ENCODE data around the gene DCAF10. TPM values are rescaled to one million over a fixed set of nuclear protein-coding genes. Genes with fewer than 3 reads are reported as not detected.

Gene DCAF10
- total and polyA plus RNA-seq, 10 of the 15 experiments (the other 5 are each of a cell fraction or from before 2014, with no cell fraction given): 3.9 to 21.7 (median 9.8) TPM

DNA sequence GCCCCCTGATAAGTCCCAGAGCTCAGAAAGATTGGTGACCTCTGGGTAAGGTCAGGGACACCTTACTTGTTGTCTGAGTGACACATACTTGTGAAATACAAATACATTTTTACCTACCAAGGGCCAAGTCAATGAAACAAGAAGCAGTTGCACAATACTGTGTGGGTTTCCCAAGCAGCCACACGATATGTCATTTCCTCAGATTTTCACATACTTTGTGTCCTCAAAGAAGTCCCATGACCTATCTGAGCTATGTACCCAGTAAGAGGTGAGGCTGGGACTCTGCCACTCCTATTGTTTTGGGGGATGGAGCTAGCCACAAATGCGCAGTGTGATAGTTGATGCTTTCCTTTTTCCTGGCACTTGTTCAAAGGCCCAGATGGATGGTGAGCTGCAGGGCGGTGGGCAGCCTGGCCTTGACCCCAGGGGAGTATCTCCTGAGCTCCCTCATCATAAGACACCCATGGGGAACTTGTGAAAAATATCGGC lies 108.1 kb downstream of the DCAF10 start:
- ChIA-PET POLR2A (interaction anchor here (1.1 kb wide), 1 partner anchor 9 kb away, joined by 3 read pairs; no protein-coding TSS in a partner anchor), RAD21 (ENCODE audit: unreplicated experiment) (interaction anchor here (1.6 to 1.9 kb wide), 2 partner anchors 158 to 180 kb away, joined by 4 to 6 read pairs; no protein-coding TSS in a partner anchor), SMC1A (ENCODE audit: uncharacterized antibody, unreplicated experiment) (interaction anchor here (1.0 kb wide), 1 partner anchor 455 kb away, joined by 3 read pairs; no protein-coding TSS in a partner anchor), CTCF (interaction anchor here (0.5 to 9.5 kb wide), 8 partner anchors 24 to 464 kb away, joined by 3 to 120 read pairs (median 3); no protein-coding TSS in a partner anchor)
- Histone ChIP-seq H3K4me1 (ENCODE audit: control insufficient read depth, insufficient read depth, low read length) (no peaks in the 10 kb centered on the region; the same call in 1 of the 2 replicates), H3K9ac (ENCODE audit: control insufficient read depth, insufficient read depth, low read length) (no peak overlapping the region), H2AFZ (ENCODE audit: control insufficient read depth, low read depth, low read length) (no peak overlapping the region), H3K9me3 (replicated peaks; ENCODE audit: control insufficient read depth, insufficient read depth, low read length) (no peaks in the 10 kb centered on the region; the same call in 2 of the 3 replicates), H3K27me3 (replicated peaks in 1 of 2; ENCODE audit: control insufficient read depth in 2 of 2, insufficient read depth in 2 of 2, low read length in 1 of 2) (no peaks in the 10 kb centered on the region), H4K20me1 (ENCODE audit: control insufficient read depth, insufficient read depth) (no peaks in the 10 kb centered on the region), H3K79me2 (ENCODE audit: control insufficient read depth, insufficient read depth, low read length) (no peaks in the 10 kb centered on the region), H3K36me3 (ENCODE audit: control insufficient read depth in 2 of 2, insufficient read depth in 2 of 2, low read length in 1 of 2) (no peaks in the 10 kb centered on the region), H3K4me2 (ENCODE audit: control insufficient read depth, insufficient read depth) (no peak overlapping the region), H3K4me3 (no peak overlapping the region), H3K27ac (ENCODE audit: control insufficient read depth, insufficient read depth) (no peak overlapping the region)
- intact Hi-C loops (cut with micrococcal nuclease; ENCODE audit: unreplicated experiment): loop anchor here (10.0 kb wide), 1 partner anchor 314 kb away; the partner anchor contains the start of gene TOMM5
- no peak for FAIRE-seq
- WGBS (ENCODE audit: insufficient coverage, insufficient replicate concordance, low lambda C conversion rate, missing lambda C conversion rate): 46% methylated on average over 4 of the region's 4 CpGs
- DNase-seq (ENCODE audit: low read depth, low spot score): no peak
- BruUV-seq (replicated peaks): no TSS peak
- TF ChIP-seq PAX5 (IDR thresholded peaks at IDR 0.05; ENCODE audit: borderline replicate concordance, low read depth, low read length) (no peak), TBL1XR1 (IDR thresholded peaks at IDR 0.05; ENCODE audit: low read depth, low read length) (no peak)
- in situ Hi-C loops (cut with MboI): loop anchor here (5.0 to 25.0 kb wide), 3 partner anchors 421 to 779 kb away; partner anchors contain the start of gene POLR1E
- no peak for ATAC-seq

- SMC1A ChIA-PET (ENCODE audit: uncharacterized antibody, unreplicated experiment): interaction anchor here (1.0 kb wide), 1 partner anchor 354 kb away, joined by 3 read pairs; no protein-coding TSS in a partner anchor
- CTCF ChIA-PET: interaction anchor here (0.5 to 9.5 kb wide), 5 partner anchors 23 to 453 kb away, joined by 3 to 120 read pairs (median 4); no protein-coding TSS in a partner anchor
- BruUV-seq (replicated peaks): no TSS peak
- TF ChIP-seq ZNF384 (IDR thresholded peaks at IDR 0.05; ENCODE audit: borderline replicate concordance, low read depth, low read length) (no peak), MEF2B (IDR thresholded peaks at IDR 0.05; ENCODE audit: partially characterized antibody, poor library complexity, severe bottlenecking) (no peak), NR2C2 (IDR thresholded peaks at IDR 0.05; ENCODE audit: borderline replicate concordance, control insufficient read depth, insufficient read length, low read depth) (no peak), FOXM1 (IDR thresholded peaks at IDR 0.05; ENCODE audit: low read depth, low read length) (no peak), SREBF2 (IDR thresholded peaks at IDR 0.05; ENCODE audit: low read length) (no peak), ATF3 (IDR thresholded peaks at IDR 0.05; ENCODE audit: borderline replicate concordance, extremely low read depth, low read depth, low read length) (no peak), MTA2 (IDR thresholded peaks at IDR 0.05; ENCODE audit: low read depth) (no peak), KLF5 (IDR thresholded peaks at IDR 0.05; ENCODE audit: partially characterized antibody) (no peak), PAX5 (IDR thresholded peaks at IDR 0.05; ENCODE audit: borderline replicate concordance, low read depth, low read length) (no peak), HDAC2 (IDR thresholded peaks at IDR 0.05) (no peak)
- TF ChIP-seq, protein P1, sequence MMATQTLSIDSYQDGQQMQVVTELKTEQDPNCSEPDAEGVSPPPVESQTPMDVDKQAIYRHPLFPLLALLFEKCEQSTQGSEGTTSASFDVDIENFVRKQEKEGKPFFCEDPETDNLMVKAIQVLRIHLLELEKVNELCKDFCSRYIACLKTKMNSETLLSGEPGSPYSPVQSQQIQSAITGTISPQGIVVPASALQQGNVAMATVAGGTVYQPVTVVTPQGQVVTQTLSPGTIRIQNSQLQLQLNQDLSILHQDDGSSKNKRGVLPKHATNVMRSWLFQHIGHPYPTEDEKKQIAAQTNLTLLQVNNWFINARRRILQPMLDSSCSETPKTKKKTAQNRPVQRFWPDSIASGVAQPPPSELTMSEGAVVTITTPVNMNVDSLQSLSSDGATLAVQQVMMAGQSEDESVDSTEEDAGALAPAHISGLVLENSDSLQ (IDR thresholded peaks at IDR 0.05): no peak
- no peak for ATAC-seq
- no peak overlapping the region for H3K27ac ChIP-seq (ENCODE audit: control insufficient read depth, insufficient read depth)
- H3K79me2 ChIP-seq (ENCODE audit: control insufficient read depth, insufficient read depth, low read length): no peaks in the 10 kb centered on the region
- H3K9ac ChIP-seq (ENCODE audit: control insufficient read depth, insufficient read depth, low read length): no peak overlapping the region
- no peak for FAIRE-seq
- H3K4me2 ChIP-seq (ENCODE audit: control insufficient read depth, insufficient read depth): no peak overlapping the region
- H3K9me3 ChIP-seq (replicated peaks; ENCODE audit: control insufficient read depth, insufficient read depth, low read length): no peaks in the 10 kb centered on the region; the same call in 2 of the 3 replicates
- H2AFZ ChIP-seq (ENCODE audit: control insufficient read depth, low read depth, low read length): no peak overlapping the region
- no peak for DNase-seq (ENCODE audit: low read depth, low spot score)
- RAD21 ChIA-PET (ENCODE audit: unreplicated experiment): interaction anchor here (1.6 to 1.9 kb wide), 2 partner anchors 157 to 179 kb away, joined by 4 to 6 read pairs; no protein-coding TSS in a partner anchor
- intact Hi-C loops (cut with micrococcal nuclease; ENCODE audit: unreplicated experiment) (loop anchor here (10.0 kb wide), 1 partner anchor 315 kb away; the partner anchor contains the start of gene TOMM5), in situ Hi-C loops (cut with MboI) (loop anchor here (5.0 to 25.0 kb wide), 3 partner anchors 422 to 778 kb away; partner anchors contain the start of gene POLR1E)
- H3K4me1 ChIP-seq (ENCODE audit: control insufficient read depth, insufficient read depth, low read length): no peaks in the 10 kb centered on the region; the same call in 1 of the 2 replicates
- no peaks in the 10 kb centered on the region for H3K27me3 ChIP-seq (replicated peaks in 1 of 2; ENCODE audit: control insufficient read depth in 2 of 2, insufficient read depth in 2 of 2, low read length in 1 of 2)
- no peaks in the 10 kb centered on the region for H3K36me3 ChIP-seq (ENCODE audit: control insufficient read depth in 2 of 2, insufficient read depth in 2 of 2, low read length in 1 of 2)
- 65% methylated on average over 3 of the region's 3 CpGs for WGBS (ENCODE audit: insufficient coverage, insufficient replicate concordance, low lambda C conversion rate, missing lambda C conversion rate)
- H3K4me3 ChIP-seq: no peak overlapping the region
- POLR2A ChIA-PET: interaction anchor here (0.7 kb wide), 1 partner anchor 13 kb away, joined by 4 read pairs; no protein-coding TSS in a partner anchor
- no peaks in the 10 kb centered on the region for H4K20me1 ChIP-seq (ENCODE audit: control insufficient read depth, insufficient read depth)
Observed at GRCh38 chr9:37909326-37909725, 108.7 kb downstream of the DCAF10 start.

All from GM12878 (cell line).